CD4-positive, alpha-beta T cell treated with Interleukin-1 beta for 1 hour (primary cell): ENCODE results near the gene LRP4.

Experiments used
- DNase-seq, 2 donors: peaks; one replicate each; pipeline ENCODE4 v3.0.0-alpha.2; 2020 to 2022

LRP4 gene

DNA sequence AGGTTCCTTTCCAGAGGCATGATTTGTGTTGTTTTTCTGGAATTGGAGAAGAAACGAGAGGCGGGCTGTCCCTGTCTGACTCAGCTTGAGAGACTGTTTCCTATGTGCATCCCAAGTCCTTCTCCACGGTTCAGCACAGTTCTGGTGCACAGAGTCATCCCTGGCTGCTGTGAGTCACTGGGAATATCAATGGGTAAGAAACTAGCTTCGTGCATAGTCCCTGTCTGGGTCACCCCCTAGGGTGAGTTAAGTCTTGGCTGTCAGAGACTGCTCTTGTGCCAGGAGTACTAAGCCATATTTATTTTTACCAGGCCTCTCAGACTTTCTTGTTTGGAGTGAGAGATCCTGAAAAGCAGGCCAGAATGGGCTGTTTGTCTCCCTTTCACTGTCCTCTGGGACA is 2.4 kb upstream of the LRP4 start:
- no peak for DNase-seq

DNA sequence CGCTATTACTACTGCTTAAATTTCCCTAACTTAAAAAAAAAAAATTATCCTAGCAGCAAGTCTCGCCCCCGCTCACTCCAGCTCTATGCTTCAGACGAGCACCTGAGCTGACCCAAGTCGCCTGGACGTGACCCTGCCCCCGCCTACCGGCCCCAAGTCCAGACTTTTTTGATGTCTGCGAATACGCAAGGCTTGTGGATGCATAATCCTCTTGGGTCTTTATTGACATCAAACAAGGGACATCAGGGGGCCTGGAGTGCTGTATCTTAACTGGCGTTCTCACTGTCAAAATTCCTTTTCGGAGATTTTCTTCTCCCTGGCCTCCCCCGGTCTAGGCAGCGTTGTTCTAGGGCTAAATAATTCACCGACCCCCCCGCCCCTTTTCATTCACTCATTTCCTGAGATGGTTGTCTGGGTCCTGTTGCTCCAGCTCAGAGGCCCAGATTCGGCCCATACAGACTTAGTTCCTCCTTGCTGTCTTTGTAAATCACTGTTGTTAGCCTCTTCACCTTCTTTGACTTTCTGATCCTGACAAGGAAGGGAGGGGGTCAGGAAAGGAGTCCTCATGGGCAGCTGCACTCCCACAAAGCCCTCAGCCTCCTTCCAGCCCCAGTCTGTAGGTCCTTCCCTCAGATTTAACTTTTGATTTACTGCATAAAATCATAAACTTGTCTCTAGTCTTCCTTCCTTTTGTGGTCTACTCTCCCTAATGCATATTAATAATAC is 601 bp upstream of the LRP4 start:
- no peak for DNase-seq

DNA sequence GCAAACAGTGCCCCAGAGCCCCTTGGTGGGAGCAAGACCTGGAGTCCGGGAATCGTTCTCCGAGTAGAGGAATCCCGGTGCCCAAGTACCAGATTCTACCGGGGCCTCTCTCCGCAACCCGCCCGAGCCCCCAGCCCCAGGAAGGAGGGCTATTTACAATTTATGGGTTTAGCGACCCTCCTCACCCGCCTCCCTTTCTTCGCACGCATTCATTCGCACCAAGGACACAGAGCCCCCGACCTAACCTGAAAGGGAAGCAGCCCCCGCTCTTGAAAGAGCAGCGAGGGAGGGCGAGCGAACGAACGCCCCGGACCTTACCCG is 628 bp downstream of the LRP4 start:
- DNase-seq = no peak

DNA sequence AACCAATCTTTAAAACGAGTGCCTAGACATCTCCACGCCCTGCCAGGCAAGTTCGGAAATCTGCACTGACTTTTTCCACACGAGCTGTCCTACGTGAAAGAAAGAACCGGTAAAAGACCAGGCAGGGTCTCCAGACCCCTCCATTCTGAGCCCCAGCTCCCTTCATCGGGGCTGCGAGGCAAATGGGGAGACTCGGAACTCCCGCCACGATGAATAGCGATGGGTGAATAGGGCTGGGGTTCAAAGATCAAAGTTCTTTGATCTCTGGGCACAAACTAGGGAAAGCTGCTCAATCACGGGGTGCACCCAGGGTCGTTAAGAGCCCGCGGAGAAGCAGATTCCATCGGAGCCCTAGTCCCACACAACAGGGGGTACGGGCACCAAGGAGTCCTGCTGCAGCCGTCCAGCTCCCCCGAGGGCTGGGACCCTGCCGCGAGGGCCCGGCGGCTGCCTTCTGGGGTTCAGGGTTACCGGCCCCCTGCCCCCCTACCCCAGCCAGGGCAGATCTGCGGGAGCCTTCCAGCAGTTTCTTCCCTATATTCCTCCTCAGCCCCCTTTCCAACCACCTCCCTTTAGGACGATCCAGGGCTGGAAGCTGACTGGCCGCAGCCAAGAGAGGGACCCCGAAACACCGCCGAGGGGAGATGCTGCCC is 1.1 kb downstream of the LRP4 start:
- DNase-seq = no peak

DNA sequence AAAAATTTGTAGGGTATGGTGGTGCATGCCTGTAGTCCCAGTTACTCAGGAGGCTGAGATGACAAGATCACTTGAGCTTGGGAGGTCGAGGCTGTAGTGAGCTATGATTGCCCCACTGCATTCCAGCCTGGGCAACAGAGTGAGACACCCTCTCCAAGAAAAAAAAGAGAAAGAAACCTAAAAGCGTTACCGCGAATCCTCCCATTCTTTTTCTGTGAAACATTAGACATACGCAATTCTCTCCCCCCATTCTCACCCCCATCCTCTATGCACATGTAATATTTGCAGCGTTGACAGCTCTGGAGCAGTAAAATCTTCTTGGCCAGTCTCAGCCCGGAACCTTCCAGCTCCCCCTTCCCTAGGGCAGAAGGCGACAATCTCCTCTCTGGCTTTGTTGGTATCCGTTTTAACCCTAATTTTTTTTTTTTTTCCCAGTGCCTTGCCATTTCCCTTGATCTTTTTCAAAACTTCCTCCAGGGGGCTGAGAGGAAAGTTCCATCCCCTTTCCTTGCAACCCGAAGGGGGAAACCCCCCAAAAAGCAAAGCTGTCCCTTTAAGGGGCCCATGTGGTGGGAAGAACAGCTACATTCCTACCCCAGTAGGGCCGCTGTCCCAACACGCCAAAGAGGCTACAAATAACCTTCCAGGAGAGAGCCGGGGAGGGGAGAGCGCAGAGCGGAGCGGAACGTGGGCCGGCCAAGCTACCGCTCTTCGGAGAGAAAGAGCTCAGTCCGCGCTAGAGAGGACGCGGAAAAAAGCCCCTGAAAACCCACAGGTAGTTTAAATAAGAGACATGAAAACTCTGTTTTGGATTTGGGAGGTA is 1.9 kb downstream of the LRP4 start:
- DNase-seq = peak; percentile 5 to 10

DNA sequence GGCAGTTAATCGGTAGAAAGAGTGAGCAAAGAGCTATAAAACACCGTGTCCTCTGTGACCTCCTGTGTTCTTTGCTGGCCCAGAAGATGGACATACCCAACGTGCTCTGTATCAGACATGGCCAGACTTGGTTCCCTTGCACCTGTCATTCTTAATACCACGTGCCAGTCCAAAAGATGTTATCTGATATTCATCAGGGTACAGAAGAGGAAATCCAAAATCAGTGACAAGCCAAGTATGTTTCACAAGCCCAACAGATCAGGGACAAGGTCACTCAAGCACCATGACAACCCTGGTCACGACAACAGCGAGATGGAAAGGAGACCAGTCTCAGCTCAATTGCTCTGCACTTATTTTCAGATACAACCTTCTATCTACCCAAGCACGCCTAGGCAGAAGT is 3.4 kb downstream of the LRP4 start:
- DNase-seq = no peak

DNA sequence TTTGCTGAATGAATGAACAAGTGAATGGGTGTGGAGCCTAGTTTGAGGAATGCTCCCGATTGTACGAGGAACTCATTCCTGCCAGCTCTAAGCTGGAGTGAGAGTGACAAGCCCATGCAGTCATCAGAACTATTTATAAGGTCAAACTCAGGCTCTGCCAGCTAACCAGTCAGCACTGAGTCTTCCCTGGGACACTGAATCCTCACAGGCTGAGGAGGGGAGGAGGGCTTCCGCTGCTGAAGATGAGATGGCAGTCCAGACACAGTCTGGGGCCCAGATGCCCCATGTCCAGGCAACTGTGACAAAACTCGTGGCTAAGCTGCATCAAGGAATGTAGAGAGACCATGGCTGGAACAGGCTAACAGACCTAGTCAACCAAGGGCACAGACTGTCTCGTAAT is 4.0 kb downstream of the LRP4 start:
- DNase-seq = no peak

DNA sequence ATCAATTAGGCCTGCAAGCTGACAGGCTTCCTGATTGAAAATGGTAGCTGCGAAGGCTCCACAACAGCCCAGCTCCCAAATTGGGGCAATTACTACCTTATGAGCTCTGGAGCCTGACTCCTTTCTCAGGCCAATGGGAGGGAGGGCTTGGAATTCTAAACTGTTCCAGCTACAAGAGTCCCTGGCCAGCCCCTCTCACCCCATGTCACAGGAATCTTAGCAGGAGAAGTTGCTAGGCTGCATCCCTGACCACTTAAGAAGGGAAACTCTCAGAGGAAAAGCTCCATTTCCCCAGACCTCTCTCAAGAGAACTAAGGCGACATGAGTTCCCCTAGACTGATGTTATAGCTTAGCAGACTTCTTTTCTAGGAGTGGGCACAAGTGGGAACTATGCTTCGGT is 4.9 kb downstream of the LRP4 start:
- no peak for DNase-seq

DNA sequence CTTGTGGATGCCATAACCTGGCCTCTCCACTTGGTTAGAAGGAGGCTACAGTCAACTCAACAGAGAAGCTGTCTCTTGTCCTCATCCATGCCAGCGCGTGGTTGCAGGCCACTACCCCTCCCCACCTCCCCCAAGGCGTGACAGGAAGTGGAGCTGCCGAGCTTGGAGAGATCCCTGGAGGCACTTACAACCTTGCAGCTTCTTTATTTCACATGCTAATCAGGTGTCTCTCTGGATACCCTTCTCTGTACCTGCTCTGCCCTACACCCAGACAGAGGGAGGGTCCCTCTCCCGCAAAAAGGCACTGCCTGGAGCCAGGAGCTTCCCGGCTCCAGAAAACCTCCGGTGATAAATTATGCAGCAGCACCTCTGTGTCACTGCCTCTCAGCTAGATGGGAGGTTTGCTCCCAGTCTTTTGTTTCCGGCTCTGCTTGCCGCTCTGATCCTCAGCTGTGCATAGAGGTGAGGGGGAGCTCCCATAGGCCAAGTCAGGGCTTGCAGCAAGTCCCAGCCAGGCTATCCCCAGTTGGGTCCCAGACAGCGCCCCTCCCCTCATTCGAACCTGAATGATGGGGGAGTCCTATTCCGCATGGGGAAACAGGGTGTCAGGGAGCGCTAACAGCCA is 5.7 kb downstream of the LRP4 start:
- DNase-seq = no peak

DNA sequence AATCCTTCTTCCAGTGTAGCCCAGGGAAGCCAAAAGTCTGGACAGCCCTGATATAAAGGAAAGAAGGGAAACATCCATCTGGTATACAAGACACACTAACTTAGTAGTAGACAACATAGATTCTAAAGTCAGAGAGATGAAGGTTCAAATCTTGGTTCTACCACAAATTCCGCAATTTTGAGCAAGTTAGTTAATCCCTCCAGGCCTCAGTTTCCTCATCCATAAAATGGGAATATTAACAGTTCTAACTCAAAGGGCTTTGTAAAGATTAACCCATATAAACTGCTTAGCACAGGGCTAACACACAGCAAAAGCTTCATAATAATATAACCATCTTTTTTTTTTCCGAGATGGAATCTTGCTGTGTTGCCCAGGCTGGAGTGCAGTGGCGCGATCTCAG is 10.7 kb downstream of the LRP4 start:
- DNase-seq = no peak

DNA sequence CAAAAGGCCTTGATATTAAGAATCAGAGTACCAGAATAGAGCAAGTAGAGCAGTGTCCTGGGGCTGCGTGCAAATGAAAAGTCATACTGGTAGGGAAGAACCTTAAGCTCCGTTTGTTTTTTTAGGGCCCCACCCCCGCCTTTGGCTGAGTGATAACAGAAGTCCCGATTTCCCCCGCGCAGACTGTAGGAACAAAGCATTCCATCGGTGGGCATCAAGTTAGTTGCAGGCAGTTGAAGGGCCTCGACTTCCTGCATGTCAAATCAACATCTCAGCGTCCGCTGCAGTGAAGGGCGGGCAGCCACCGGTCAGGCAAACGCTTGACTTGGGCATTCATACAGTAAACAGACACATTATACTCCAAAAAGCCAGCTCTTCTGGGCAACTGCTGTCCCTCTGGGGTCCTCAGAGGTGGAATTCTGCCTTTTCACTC is 11.7 kb downstream of the LRP4 start:
- DNase-seq = no peak

DNA sequence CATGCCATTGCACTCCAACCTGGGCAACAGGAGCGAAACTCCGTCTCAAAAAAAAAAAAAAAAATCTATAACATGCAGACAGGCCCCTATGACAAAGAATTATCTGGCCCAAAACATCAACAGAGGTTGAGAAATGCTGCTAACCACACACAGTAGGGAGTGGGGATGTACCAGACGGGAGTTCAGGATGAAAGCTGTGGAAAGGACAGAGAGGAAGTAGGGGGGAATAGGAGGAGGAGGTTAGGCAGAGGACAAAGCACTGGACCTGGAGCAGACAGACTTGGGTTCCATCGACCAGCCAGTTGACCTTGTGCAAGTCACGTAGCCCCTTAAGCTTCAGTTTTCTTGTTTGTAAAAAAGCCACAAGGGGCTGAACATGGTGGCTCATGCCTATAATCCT is 12.5 kb downstream of the LRP4 start:
- no peak for DNase-seq

DNA sequence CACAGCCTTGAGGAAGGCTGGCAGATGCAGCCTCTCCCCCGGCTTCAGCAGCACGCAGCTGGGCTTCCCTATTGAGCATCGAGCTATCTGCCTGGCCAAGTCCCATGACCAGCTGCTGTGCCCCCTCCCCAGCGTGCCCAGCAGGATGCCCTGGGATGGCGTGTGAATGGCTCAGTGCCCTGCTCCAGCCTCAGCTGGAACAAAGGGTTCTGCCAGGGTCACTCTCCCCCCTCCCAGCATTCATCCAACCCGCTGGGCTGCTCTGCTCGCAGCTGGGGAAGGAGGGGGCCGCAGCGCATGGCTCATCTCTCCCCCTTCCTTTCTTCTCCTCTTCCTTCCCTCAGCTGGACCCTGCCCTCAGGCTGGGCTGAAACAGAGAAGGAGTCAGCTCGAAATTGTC is 14.5 kb downstream of the LRP4 start:
- no peak for DNase-seq

DNA sequence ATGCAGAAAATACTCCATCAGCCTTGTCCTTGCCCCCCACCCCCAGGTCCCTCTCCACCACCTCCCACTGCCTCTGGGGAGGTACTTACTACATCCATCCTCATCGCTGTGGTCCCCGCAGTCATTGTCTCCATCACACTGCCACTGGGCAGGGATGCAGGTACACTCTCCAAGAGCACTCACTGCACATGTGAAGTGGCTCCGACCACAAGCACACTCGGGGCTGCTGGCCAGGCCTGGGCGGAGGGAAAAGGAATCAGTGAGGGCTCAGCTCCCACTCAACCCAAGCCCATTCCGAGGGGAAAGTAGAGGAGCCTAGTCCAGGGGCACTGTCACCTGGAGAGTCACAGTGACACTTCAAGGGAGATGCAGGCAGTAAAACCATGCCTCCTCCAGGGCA is 15.7 kb downstream of the LRP4 start:
- no peak for DNase-seq

DNA sequence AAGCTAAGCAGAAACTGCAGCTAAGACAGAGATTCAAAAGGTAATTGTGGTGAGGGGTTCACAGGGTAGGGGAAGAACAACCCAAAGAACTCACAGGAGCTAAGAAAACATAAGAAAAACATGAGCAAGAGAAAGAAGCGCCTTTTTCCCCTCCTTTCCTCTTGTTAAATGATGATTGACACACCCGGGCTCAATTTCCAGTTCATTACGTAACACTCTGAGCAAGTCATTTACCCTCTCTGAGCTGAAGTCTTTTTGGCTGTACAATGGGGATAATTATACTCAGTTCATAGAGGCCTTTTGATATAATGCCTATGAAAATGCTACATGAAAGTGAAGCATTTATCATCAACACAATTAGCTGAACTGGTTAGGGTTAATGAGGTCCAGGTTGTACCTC is 17.2 kb downstream of the LRP4 start:
- no peak for DNase-seq

DNA sequence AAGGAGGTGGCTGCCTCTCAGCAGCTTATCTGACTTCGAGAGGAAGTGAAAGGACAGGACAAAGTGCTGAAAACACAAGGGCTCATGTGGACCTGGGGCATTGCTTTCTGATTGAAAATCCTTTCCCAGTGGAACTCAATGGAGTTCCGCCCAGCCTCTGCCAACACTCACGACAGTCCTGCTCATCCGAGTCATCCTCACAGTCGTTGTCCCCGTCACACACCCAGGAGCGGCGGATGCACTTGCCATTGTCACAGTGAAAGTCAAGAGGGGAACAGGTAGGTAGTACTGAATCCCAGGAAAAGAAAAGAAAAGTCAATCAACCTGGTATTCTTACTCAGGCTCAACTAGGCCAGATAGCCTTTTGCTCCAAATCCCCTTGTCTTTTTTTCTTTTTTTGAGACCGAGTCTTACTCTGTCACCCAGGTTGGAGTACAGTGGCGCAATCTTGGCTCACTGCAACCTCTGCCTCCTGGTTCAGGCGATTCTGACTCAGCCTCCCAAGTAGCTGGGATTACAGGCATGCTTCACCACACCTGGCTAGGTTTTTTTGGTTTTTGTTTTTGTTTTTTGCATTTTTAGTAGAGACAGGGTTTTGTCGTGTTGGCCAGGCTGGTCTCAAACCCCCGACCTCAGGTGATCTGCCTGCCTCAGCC is 18.1 kb downstream of the LRP4 start:
- no peak for DNase-seq

DNA sequence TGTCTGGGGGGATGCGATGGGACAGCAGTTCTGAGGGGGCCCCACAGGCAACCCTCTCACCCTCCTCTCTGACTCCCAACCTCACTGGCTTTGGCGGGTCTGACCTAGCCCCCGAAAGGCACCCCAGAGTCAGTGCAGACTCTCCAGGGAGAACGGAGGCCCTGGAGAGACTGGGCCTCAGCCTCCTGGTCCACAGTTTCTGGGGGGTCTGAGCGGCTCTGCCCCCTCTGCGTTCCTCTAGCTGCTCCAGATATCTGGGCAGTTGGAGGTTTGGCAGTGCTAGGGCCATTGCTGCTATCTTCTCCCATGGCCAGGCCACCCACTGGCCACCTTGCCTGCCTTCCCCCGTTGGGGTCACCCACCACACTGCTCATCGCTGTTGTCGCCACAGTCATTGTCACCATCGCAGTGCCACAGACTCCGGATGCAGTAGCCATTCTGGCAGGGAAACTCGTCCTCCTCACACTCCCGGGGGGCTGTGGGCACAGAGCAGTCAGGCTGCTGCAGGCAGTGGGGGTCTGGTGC is 18.8 kb downstream of the LRP4 start:
- DNase-seq = no peak

DNA sequence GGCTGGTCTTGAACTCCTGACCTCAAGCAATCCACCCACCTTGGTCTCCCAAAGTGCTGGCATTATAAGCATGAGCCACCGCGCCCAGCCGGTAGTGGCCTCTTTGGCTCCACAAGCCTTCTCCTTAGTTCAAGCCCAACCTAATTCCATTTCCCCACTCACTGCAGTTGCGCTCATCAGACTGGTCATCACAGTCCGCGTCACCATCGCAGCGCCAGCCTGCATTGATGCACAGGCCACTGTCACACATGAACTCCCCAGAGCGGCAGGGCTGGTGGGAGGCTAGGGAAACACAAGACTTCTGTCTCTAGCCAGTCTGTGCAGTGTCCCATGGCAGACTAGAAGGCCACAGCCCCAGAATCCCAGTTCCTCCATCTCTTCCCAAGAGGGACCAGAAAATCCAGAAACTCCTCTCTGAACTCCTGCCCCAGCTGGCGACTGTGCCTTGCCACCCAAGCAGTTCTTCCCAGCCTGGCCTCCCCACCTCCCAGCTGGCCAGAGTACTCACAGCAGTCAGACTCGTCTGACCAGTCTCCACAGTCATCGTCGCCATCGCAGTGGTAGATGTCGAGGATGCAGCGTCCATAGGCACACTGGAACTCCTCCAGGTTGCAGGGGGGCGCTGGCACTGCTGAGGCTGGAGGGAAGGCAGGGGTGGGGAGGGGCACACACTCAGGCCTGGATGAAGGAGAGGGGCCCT is 19.8 kb downstream of the LRP4 start:
- DNase-seq = no peak

DNA sequence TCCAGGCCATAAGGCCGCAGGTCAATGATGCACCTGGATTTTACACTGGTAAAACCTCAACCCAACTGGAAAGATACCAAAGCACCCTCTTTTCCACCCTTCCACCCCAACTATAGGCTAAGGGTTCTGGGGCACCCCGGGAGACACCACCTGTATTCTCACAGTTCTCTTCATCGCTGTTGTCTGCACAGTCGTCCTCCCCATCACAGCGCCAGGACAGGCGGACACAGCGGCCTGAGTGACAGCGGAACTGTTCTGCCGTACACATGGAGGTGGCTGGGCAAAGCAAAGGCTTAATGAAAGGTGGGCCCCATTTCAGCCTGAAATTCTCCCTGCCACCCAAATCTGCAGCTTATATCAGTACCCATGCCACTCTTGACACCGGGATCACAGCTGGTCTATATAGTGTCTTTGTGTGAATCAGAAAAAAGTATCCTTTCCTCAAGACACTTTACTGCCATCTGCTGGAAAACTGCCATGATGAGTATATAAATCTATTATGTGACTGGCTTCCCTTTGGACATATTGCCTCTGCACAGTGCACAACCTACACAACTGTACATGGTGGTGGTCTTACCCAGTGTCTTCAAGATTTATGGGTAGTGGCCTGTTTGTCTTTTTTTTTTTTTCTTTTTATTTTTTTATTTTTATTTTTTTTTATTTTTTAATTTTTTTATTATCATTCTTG is 21.5 kb downstream of the LRP4 start:
- DNase-seq = peak in 1 of 2 donors; percentile 16

DNA sequence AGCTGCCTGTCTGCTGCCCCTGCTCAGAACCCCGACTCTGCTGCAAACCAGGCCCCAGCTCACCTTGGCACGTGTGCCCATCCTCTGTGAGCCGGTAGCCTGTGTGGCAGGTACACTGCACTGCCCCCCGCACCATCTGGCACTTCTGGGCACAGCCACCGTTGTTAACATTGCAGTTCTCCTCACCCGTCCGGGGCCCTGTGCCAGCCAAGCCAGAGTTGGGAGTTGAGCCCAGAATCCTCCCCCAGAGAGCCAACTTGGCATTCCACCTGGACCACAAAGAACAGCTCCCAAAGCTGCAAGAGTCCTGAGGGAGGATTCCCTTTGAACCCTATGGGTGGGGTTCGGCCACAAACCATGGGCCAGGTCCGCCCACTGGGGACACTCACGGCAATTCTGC is 22.5 kb downstream of the LRP4 start:
- no peak for DNase-seq

DNA sequence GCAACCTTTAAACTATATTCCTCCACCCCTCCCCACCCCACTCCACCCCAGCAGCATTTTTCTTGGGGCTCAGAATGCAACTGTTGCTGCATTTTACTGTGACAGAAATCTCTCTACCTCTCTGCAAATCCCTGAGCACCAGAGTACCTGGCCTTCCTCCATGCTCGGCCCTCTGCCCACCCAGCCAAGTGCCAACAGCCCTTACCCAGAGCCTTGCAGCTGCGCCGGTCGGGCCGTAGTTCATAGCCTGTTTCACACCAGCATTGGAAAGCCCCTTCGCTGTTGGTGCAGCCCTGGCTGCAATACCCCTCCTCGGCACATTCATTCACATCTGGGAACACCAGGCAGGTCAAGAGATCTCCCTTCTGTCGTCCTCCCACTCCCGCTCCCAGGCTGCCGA is 23.4 kb downstream of the LRP4 start:
- no peak for DNase-seq

DNA sequence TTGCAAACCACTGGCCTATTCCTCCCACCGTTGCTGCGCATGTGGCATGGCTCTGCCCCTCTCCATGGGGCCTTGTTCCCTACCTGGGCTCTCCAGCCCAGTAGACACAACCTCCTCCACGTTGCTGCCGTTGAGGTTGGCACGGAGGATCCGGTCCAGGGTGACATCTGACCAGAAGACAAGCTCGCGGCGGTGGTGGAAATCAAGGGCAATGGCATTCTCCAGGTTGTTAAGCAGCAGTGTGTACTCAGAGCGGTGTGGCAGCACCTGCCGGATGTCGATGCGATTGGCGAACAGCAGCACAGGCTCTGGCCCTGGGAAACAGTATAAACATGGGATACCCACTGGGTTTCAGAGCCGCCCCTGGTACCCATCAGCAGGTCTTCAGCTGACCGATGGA is 23.8 kb downstream of the LRP4 start:
- DNase-seq = no peak
